ENCODE measurements around the gene SASH3.
"Not testable (repeated sequence)": the region's sequence is repeated elsewhere in the genome, so short reads cannot be mapped to it uniquely, and the experiment has no call there.

Gene SASH3

GRCh38 chrX:129779747-129780146 lies at the start of gene SASH3:
TSS of gene SASH3 (plus strand) at chrX:129779949. CDS start at chrX:129780098, 149 bp downstream.
- intact Hi-C loops (cut with micrococcal nuclease) = loop anchor here (2.0 to 10.0 kb wide), 3 partner anchors 21 to 45 kb away; partner anchors contain the start of gene XPNPEP2
- peak within 1 kb of the TSS; percentile 96 for H3K4me3 Mint-ChIP-seq
- H3K27ac Mint-ChIP-seq = peak within 1 kb of the TSS; percentile 96
- H3K27me3 Mint-ChIP-seq = no peaks in the 10 kb centered on the region
- H3K4me1 Mint-ChIP-seq (ENCODE audit: low read depth) = peaks cover 55% of the 10 kb centered on the region
- H3K9me3 Mint-ChIP-seq = no peaks in the 10 kb centered on the region
- H3K36me3 Mint-ChIP-seq (ENCODE audit: low read depth) = peaks cover 45% of the 10 kb centered on the region

- H3K4me1 Mint-ChIP-seq (ENCODE audit: low read depth) = peaks cover 50% of the 10 kb centered on the region
- H3K36me3 Mint-ChIP-seq (ENCODE audit: low read depth) = no peaks in the 10 kb centered on the region
- no peak overlapping the region for H3K4me3 Mint-ChIP-seq
- H3K27me3 Mint-ChIP-seq = peaks cover 2% of the 10 kb centered on the region
- peak overlapping the region; percentile 85 for H3K27ac Mint-ChIP-seq
- peaks cover 14% of the 10 kb centered on the region for H3K9me3 Mint-ChIP-seq
- intact Hi-C loops (cut with micrococcal nuclease) = loop anchor here (10.0 kb wide), 2 partner anchors 54 to 84 kb away; no protein-coding TSS in a partner anchor
These were observed 48.5 kb upstream of the SASH3 start for GRCh38 chrX:129731228-129731627.

GRCh38 chrX:129732857-129733256 lies 46.9 kb upstream of the SASH3 start:
- no peaks in the 10 kb centered on the region for H3K36me3 Mint-ChIP-seq (ENCODE audit: low read depth)
- intact Hi-C loops (cut with micrococcal nuclease) = loop anchor here (10.0 kb wide), 2 partner anchors 52 to 82 kb away; no protein-coding TSS in a partner anchor
- no peak overlapping the region for H3K27ac Mint-ChIP-seq
- no peak overlapping the region for H3K4me3 Mint-ChIP-seq
- peaks cover 14% of the 10 kb centered on the region for H3K9me3 Mint-ChIP-seq
- peaks cover 2% of the 10 kb centered on the region for H3K27me3 Mint-ChIP-seq
- H3K4me1 Mint-ChIP-seq (ENCODE audit: low read depth) = peaks cover 41% of the 10 kb centered on the region

GRCh38 chrX:129733335-129733734 lies 46.4 kb upstream of the SASH3 start:
- no peaks in the 10 kb centered on the region for H3K36me3 Mint-ChIP-seq (ENCODE audit: low read depth)
- H3K9me3 Mint-ChIP-seq = peaks cover 14% of the 10 kb centered on the region
- peaks cover 2% of the 10 kb centered on the region for H3K27me3 Mint-ChIP-seq
- intact Hi-C loops (cut with micrococcal nuclease) = loop anchor here (10.0 kb wide), 2 partner anchors 51 to 81 kb away; no protein-coding TSS in a partner anchor
- no peak overlapping the region for H3K27ac Mint-ChIP-seq
- no peak overlapping the region for H3K4me3 Mint-ChIP-seq
- H3K4me1 Mint-ChIP-seq (ENCODE audit: low read depth) = peaks cover 43% of the 10 kb centered on the region

- intact Hi-C loops (cut with micrococcal nuclease) = loop anchor here (10.0 kb wide), 2 partner anchors 48 to 78 kb away; no protein-coding TSS in a partner anchor
- no peak overlapping the region for H3K4me3 Mint-ChIP-seq
- H3K4me1 Mint-ChIP-seq (ENCODE audit: low read depth) = peaks cover 49% of the 10 kb centered on the region
- H3K36me3 Mint-ChIP-seq (ENCODE audit: low read depth) = no peaks in the 10 kb centered on the region
- H3K27me3 Mint-ChIP-seq = peaks cover under 1% of the 10 kb centered on the region
- peaks cover 3% of the 10 kb centered on the region for H3K9me3 Mint-ChIP-seq
- H3K27ac Mint-ChIP-seq = peak overlapping the region; percentile 88
These were observed 43.3 kb upstream of the SASH3 start for GRCh38 chrX:129736491-129736890.

GRCh38 chrX:129737916-129738315 lies 41.8 kb upstream of the SASH3 start:
- intact Hi-C loops (cut with micrococcal nuclease) = loop anchor here (10.0 kb wide), 2 partner anchors 47 to 77 kb away; no protein-coding TSS in a partner anchor
- no peak overlapping the region for H3K4me3 Mint-ChIP-seq
- no peaks in the 10 kb centered on the region for H3K36me3 Mint-ChIP-seq (ENCODE audit: low read depth)
- no peaks in the 10 kb centered on the region for H3K27me3 Mint-ChIP-seq
- peaks cover 44% of the 10 kb centered on the region for H3K4me1 Mint-ChIP-seq (ENCODE audit: low read depth)
- H3K27ac Mint-ChIP-seq = peak overlapping the region; percentile 88
- no peaks in the 10 kb centered on the region for H3K9me3 Mint-ChIP-seq

GRCh38 chrX:129738466-129739308 lies 41.1 kb upstream of the SASH3 start, which contains the start of gene XPNPEP2:
TSS of gene XPNPEP2 (plus strand) at chrX:129738979. CDS start at chrX:129739214, 235 bp downstream.
- peak within 1 kb of the TSS; percentile 88 for H3K27ac Mint-ChIP-seq
- intact Hi-C loops (cut with micrococcal nuclease) = loop anchor here (10.0 kb wide), 2 partner anchors 46 to 76 kb away; no protein-coding TSS in a partner anchor
- H3K36me3 Mint-ChIP-seq (ENCODE audit: low read depth) = no peaks in the 10 kb centered on the region
- H3K4me3 Mint-ChIP-seq = no peak within 1 kb of the TSS
- no peaks in the 10 kb centered on the region for H3K9me3 Mint-ChIP-seq
- H3K27me3 Mint-ChIP-seq = no peaks in the 10 kb centered on the region
- peaks cover 48% of the 10 kb centered on the region for H3K4me1 Mint-ChIP-seq (ENCODE audit: low read depth)

- H3K4me1 Mint-ChIP-seq (ENCODE audit: low read depth) = peaks cover 54% of the 10 kb centered on the region
- H3K27ac Mint-ChIP-seq = peak overlapping the region; percentile 88
- intact Hi-C loops (cut with micrococcal nuclease) = loop anchor here (10.0 kb wide), 2 partner anchors 45 to 75 kb away; no protein-coding TSS in a partner anchor
These were observed 40.2 kb upstream of the SASH3 start for GRCh38 chrX:129739578-129739977.

GRCh38 chrX:129741880-129742758 lies 37.6 kb upstream of the SASH3 start:
- intact Hi-C loops (cut with micrococcal nuclease) = no loop called here
- peaks cover 63% of the 10 kb centered on the region for H3K4me1 Mint-ChIP-seq (ENCODE audit: low read depth)
- H3K4me3 Mint-ChIP-seq = no peak overlapping the region
- no peaks in the 10 kb centered on the region for H3K36me3 Mint-ChIP-seq (ENCODE audit: low read depth)
- no peaks in the 10 kb centered on the region for H3K9me3 Mint-ChIP-seq
- H3K27me3 Mint-ChIP-seq = no peaks in the 10 kb centered on the region
- peak overlapping the region; percentile 78 for H3K27ac Mint-ChIP-seq

More at GRCh38 chrX:129739578-129739977, 40.2 kb upstream of the SASH3 start:
- Mint-ChIP-seq H3K27me3 (no peaks in the 10 kb centered on the region), H3K36me3 (ENCODE audit: low read depth) (no peaks in the 10 kb centered on the region), H3K4me3 (no peak overlapping the region), H3K9me3 (no peaks in the 10 kb centered on the region)

- H3K9me3 Mint-ChIP-seq; intact Hi-C loops (cut with micrococcal nuclease); H3K27me3 Mint-ChIP-seq; H3K4me3 Mint-ChIP-seq; H3K36me3 Mint-ChIP-seq (ENCODE audit: low read depth): not testable (repeated sequence)
- Mint-ChIP-seq H3K27ac (peak overlapping the region; percentile 78), H3K4me1 (ENCODE audit: low read depth) (peaks cover 67% of the 10 kb centered on the region)
These were observed 37.0 kb upstream of the SASH3 start for GRCh38 chrX:129742759-129743152.

GRCh38 chrX:129743821-129744220 lies 35.9 kb upstream of the SASH3 start:
- no peak overlapping the region for H3K4me3 Mint-ChIP-seq
- H3K4me1 Mint-ChIP-seq (ENCODE audit: low read depth) = peaks cover 68% of the 10 kb centered on the region
- no peaks in the 10 kb centered on the region for H3K27me3 Mint-ChIP-seq
- H3K9me3 Mint-ChIP-seq = no peaks in the 10 kb centered on the region
- no peak overlapping the region for H3K27ac Mint-ChIP-seq
- H3K36me3 Mint-ChIP-seq (ENCODE audit: low read depth) = no peaks in the 10 kb centered on the region
- intact Hi-C loops (cut with micrococcal nuclease) = no loop called here

GRCh38 chrX:129744861-129745321 lies 34.9 kb upstream of the SASH3 start:
- Mint-ChIP-seq H3K27me3 (no peaks in the 10 kb centered on the region), H3K9me3 (no peaks in the 10 kb centered on the region), H3K4me1 (ENCODE audit: low read depth) (peaks cover 61% of the 10 kb centered on the region), H3K27ac (peak overlapping the region; percentile 71), H3K36me3 (ENCODE audit: low read depth) (no peaks in the 10 kb centered on the region), H3K4me3 (no peak overlapping the region)
- intact Hi-C loops (cut with micrococcal nuclease) = no loop called here
